T-helper 2 cell treated with Interferon-gamma antibody and Interleukin-4, amounts not matched to agents 100 ng/mL and 5 ng/mL, for 36 hours (primary cell): Measurements from ENCODE around the gene KRTAP17-1. TPM values are rescaled to one million over a fixed set of nuclear protein-coding genes. Genes with fewer than 3 reads are reported as not detected.
"Not testable (repeated sequence)": the region's sequence is repeated elsewhere in the genome, so short reads cannot be mapped to it uniquely, and the experiment has no call there.

Experiments
- intact Hi-C: fragments of 100-400 bp; cut with micrococcal nuclease; formaldehyde crosslinking; loops from one replicate; pipeline ENCODE4 v1.15.1; 2023
- total RNA-seq: library from RNA; stranded (reverse); gene quantifications from 2 replicates; pipeline ENCODE4 v1.2.3, GENCODE V29; 2022

Gene KRTAP17-1
- total RNA-seq, 1 donor from 2014 or later, result not detected

DNA sequence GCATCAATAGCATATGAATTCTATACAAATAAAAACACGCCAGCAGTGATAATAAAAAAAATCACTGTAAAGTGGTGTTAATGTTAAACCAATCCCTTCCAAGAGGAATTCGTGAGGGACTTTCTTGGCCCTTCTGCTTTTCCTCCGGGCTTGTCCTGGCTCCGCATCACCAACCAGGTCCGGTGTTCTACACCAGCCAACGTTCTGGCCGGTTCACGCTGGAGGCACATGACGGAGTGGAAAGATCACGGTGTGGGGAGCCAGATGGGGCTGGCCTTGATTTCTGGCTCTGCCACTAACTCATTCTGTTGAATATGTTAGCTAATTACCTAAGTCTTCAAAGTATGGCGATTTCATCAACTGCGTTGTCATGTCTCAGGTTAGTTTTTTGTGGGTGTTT, 11.4 kb downstream of the KRTAP17-1 start:
- intact Hi-C loops, result no loop called here

DNA sequence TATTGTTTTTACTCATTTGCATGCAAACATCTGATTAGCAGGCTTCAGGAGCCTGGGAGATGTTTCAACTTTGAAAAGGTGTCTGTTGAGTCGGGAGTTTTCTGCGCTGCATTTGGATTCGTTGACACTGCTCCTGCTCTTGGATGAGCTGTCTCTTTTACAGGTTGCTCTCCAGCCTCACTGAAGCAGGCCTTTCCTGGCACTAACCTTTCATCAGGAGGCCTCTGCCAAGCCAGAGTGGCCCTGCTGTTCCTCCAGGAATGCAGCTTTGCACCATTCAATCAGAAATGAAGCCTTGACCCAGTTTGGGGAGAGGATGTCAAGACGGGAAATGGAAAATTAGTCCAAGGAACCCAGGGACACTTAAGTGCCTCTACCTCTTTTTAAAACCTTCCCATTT, 12.5 kb downstream of the KRTAP17-1 start:
- intact Hi-C loops, result no loop called here

DNA sequence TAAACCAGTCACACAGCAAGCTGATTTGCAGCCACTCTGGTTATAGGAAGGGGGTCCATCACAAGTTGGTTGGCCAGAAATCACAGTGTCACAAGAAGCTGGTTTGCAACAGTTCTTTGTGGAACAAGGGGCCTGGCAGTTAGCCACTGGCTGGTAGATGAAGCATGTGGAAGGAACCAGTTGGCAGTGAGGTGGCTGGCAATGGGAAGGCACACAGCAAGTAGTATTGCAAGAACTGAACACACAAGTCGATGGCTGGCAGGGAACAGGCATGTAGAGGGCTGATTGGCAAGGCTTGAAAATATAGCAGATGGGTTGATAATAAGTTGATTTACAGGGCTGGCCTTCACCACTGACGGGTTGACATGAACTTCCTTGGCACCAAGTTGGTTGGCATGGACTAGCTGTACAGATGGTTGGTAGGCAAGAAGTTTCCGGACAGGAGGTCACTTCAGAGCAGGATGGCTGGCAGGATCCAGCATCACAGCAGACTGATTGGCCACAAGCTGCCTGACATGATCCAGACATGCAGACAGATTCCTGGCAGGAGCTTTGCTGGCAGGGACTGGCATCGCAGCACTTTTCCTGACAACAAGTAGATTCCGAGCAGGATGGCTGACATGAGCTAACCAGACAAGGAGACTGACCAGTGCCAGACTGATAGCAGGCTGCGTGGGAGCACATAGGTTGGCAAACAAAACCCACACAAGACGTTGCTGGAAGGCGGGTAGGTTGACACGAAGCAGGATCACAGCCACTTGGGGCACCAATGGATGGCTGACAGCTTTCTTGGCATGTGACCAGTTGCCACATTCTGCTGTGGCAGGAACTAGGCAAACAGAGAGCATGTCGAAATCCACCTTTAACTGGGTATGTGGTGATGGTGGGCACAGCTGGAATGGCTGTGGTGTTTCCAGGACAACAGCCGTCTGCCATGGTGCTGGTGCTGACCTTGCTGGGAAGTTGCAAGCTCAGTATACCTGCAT, 13.3 kb downstream of the KRTAP17-1 start, which contains the start of gene KRTAP29-1:
TSS of gene KRTAP29-1 (minus strand) at position 936 of the 986 bp plus-strand sequence. CDS start at position 936, 0 bp downstream.
- intact Hi-C loops, result no loop called here

DNA sequence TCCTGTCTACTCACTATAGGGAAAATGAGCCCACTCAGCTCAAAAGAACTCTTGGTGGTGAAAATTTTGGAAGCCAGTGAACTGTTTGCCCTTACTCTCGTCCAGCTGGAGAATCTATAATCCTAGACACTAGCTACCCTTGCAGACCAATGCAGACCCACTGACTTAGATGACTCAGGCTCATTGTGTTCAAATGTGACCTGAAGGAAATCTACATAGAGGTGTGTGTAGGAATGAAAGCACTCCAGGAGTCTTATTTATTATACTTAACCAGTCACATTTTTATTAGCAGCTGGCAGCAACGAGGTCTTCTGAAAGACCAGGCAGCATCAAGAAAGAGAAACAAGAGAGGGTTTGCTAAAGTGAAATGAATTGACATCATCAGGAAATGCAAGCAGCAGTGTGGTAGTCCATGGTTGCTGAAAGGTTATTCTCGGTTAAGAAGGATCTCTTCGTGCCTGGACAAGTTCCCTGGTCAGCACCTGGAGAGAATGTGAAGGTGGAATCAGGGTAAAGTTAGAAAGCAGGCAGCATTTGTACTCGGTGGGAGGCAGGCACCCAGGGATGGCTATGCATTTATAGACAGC, 14.2 kb downstream of the KRTAP17-1 start:
- intact Hi-C loops, result no loop called here

DNA sequence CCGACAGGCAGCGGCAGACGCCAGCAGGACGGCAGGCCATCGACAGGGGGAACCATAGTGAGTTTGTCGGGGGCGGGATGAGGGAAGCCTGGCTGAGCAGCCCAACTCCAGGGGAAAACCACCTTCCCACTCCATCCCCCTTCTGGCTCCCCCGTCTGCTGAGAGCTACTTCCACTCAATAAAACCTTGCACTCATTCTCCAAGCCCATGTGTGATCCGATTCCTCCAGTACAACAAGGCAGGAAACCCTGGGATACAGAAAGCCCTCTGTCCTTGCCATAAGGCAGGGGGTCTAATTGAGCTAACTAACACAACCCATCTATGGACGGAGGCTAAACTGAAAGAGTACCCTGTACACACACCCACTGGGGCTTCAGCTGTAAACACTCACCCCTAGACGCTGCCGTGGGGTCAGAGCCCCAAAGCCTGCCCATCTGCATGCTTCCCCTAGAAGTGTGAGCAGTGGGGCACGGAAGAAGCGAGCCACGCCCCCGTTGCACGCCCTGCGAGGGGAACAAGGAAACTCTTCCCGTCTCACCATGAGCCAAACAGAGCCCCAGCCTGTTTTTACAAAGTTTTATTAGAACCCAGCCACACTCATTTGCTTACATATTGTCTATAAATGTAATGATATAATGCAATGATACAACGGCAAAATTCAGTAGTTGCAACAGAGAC, 16.9 kb downstream of the KRTAP17-1 start:
- intact Hi-C loops, result no loop called here

DNA sequence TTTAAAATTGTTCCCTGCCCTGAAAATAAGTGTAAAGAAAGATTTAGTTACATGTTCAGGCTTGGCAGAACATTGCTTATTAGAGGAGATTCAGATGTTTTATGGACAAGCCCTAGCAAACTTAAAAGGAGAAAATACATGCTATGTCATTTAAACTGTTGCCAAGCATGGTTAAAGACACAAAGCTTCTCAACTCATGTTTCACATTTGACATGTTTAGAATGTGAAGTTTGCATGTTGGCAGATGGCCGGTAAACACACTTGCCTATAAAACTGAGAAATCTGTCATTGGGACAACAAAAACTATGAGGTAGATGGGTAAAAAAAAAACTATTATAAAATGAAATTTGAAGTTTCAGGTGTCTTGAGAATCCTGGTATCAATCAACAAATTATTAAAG, 18.7 kb downstream of the KRTAP17-1 start:
- intact Hi-C loops, result no loop called here

DNA sequence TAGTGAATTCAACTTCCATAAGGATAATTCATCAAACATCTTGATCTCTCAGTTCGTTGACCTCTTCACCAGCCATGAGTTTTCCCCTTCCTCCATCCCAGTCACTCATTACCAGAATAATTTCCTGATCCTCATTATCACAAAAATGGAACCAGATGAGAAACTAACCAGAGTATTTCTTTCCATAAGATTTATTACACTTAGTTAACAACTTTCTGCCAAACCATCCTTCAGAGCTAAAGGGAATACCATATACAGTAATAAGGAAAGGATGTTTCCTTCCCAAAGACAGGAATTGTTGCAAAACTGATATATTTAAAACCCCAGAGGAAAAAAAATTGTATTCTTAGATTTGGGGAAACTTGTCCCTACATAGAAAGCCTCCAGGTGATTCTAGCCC, 21.5 kb downstream of the KRTAP17-1 start:
- intact Hi-C loops, result no loop called here

DNA sequence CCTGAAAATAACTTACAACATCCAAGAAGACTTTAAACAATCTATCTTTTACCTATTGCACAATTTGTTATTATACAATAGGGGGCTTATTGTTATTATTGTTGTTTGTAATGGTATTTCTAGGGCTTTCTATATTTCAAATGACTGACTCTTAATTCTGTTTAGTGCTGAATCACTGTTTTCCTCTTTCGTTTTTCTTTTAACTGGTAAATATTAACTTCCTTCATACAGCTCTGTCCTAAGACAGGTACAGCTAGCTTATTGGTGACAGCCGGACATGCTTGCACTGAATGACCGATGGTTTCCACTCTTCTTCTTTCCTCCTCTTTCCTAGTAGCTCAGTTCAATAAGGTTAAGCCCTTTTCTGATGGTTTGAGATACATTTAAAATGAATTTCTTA, 28.5 kb downstream of the KRTAP17-1 start:
- intact Hi-C loops, result no loop called here

DNA sequence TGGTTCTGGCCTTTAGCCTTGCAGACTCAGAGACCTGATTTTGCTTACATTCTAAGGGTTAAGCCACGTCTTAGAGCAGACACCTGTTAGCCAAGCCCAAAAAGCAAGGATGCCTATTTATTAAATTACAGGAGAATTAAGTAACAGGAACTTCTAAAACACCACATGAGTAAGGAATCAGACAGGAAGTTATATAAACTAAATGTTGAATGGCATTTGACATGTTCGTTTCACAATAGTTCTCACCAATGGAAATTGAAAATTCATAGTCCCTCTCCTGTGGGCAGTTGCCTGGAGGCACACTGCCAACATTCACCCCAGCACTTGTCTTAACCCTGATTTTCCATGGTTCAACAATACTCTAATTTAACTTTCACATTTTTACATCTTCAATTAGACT, 31.0 kb downstream of the KRTAP17-1 start:
- intact Hi-C loops, result no loop called here

DNA sequence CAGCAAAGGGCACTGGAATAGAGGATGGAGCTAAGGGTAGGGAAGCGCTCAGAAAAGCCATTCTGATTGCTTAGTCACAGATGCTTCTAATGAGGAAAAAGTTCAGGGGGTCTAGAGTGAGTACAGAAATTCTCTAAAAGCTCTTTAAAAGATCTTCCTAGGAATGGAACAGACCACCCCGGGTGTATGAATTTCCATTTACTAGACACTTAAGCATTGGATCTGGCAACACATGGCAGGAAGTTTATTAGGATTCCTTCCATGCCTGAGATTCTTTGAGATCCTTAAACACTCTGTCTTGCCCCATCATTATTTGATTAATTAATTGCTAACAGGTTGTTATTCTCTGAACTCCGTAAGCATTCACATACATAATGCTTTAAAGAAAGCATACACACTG, 31.5 kb downstream of the KRTAP17-1 start:
- intact Hi-C loops, result no loop called here

DNA sequence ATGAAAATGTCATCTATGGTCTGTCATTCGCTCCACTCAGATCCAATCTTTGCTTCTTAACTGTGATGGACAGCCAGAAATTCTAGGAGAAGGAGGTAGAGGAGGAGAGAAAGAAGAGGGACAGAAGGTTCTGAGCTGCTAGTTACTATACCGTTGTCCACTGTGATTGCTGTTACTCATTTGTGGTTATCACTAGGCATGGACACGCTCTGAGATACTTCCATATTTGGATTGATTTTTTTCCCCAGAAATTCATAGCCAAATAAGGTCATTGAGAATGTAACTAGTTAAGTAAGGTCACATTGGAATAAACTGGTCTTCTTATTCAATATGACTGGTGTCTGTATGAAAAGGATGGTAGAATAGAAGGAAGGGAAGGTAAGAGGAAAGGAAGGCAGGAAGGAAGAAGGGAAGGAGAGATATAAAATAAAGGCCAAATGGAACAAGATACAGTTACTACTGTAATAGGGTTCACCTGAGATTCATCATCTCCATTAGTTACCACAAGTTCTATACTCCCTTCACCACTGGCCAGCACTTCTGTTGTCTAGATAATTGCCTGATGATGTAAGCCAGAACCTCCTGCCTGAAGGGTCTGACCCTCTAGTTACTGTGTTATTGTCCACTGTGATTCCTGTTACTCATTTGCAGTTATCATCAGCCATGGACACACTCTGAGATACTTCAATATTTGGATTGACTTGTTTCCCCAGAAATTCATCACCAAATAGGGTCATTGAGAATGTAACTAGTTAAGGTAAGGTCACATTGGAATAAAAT, 37.1 kb downstream of the KRTAP17-1 start:
- intact Hi-C loops, result no loop called here

DNA sequence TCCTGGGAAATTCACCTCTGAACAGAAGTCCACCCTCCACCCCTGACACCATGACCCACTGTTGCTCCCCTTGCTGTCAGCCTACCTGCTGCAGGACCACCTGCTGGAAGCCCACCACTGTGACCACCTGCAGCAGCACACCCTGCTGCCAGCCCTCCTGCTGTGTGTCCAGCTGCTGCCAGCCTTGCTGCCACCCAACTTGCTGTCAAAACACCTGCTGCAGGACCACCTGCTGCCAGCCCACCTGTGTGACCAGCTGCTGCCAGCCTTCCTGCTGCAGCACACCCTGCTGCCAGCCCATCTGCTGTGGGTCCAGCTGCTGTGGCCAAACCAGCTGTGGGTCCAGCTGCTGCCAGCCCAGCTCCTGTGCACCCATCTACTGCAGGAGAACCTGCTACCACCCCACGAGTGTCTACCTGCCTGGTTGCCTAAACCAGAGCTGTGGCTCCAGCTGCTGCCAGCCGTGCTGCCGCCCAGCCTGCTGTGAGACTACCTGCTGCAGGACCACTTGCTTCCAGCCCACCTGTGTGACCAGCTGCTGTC, 39.8 kb downstream of the KRTAP17-1 start, which contains the start of gene KRTAP9-7:
TSS of gene KRTAP9-7 (plus strand) at position 51 of the 543 bp plus-strand sequence. CDS start at position 51, 0 bp downstream.
- intact Hi-C loops, result not testable (repeated sequence)

DNA sequence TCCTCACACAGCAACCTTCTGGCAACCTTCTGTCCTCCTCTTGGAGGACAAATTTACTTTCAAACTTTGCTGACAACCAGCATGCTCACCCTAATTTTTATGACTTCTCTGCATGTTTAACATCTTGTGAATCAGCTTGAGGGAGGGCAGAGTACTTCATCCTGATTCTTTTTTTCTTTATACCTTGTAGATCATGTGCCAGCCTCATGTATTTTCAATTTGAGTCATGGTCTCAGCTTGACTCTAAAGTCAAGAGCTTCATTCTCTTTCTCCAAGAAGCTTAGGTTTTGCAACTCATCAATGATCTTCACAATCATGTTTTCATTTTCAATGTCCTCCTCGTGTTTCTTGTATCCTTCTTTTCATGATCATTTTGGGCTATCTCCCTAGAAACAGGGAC, 43.7 kb downstream of the KRTAP17-1 start:
- intact Hi-C loops, result no loop called here

DNA sequence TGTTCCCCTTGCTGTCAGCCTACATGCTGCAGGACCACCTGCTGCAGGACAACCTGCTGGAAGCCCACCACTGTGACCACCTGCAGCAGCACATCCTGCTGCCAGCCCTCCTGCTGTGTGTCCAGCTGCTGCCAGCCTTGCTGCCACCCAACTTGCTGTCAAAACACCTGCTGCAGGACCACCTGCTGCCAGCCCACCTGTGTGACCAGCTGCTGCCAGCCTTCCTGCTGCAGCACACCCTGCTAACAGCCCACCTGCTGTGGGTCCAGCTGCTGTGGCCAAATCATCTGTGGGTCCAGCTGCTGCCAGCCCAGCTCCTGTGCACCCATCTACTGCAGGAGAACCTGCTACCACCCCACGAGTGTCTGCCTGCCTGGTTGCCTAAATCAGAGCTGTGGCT, 44.2 kb downstream of the KRTAP17-1 start:
- intact Hi-C loops, result not testable (repeated sequence)

DNA sequence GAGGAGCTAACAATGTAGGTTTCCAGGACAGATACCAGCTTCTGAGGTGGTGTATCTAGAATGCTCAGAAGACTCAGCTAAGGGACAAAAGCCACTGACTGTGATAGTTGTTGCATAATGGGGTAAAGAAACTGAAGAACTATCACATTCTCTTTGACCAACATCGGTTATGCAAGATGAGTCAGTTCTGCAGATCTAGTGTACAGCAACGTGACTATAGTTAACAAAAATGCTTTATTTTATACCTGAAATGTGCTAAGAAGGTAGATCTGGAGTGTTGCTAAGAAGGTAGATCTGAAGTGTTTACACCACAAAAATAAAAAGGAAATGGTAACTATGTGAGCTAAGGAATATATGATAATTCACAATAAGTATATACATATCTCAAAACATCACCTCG, 47.8 kb downstream of the KRTAP17-1 start:
- intact Hi-C loops, result no loop called here

DNA sequence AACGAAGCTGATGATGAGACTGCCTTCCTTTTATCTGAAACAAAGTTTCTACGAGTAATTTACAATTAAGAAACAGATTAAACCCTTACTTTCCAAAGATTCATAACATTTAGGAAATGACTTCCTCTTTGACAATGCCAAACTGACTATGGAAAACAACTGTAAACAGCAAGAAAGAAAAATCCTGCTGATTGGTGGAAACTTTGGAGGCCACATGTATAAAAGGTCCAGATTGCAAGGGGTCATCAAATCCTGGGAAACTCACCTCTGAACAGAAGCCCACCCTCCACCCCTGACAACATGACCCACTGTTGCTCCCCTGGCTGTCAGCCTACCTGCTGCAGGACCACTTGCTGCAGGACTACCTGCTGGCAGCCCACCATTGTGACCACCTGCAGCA, 50.4 kb downstream of the KRTAP17-1 start, which contains the start of gene KRTAP9-6:
TSS of gene KRTAP9-6 (plus strand) at position 301 of the 400 bp plus-strand sequence. CDS start at position 301, 0 bp downstream.
- intact Hi-C loops, result no loop called here
